Measurements from ENCODE around the gene BMP7. TPM values are rescaled to one million over a fixed set of nuclear protein-coding genes. Genes with fewer than 3 reads are reported as not detected.
"Not testable (repeated sequence)": the region's sequence is repeated elsewhere in the genome, so short reads cannot be mapped to it uniquely, and the experiment has no call there.

BMP7 gene
- polyA plus RNA-seq, 4 donors = 0.92 to 3.4 TPM; not detected in 2

DNA sequence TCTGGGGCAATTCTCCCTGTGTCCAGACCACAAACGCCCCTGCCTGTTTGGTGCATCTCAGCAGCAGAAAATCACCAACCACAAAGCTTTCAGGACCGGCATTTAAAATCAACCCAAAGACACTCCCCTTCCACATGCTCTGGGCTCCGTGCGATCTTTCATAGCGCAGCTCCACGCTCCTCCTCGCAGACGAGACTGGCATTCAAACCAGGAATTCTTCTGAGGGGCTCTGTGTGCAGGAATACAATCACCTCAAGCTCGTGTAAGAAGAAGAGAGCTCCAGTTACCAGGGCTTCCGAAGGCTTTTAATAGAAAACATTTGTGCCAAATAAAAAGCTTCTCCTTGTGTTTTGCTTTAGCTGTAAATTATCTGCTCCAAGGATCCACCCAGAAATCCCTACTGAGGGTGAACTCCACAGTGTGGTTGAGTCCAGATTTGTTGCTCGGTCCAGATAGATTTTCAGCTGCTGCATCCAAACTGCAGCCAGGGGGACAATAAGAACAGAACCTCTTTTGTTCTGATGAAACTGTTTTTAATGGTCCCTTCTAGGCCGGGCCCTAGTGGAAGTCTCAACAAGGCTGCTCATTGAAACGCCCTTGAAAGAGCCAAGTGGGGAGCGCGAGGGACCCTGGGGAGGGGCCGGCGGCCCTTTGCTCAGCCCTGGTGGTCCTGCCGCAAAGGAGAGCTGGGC lies 16.4 kb upstream of the BMP7 start:
- Histone ChIP-seq H3K4me3 (ENCODE audit: low read depth in 1 of 3, low read length in 3 of 3) (no peak overlapping the region), H3K4me1 (ENCODE audit: control insufficient read depth in 3 of 3, insufficient read depth in 2 of 3, low read depth in 1 of 3, low read length in 2 of 3) (no peaks in the 10 kb centered on the region), H3K36me3 (ENCODE audit: control insufficient read depth in 3 of 3, insufficient read depth in 2 of 3, low read depth in 1 of 3, low read length in 3 of 3) (no peaks in the 10 kb centered on the region), H3K9me3 (ENCODE audit: control insufficient read depth in 2 of 2, insufficient read depth in 1 of 2, low read depth in 1 of 2, low read length in 1 of 2) (no peaks in the 10 kb centered on the region), H3K27me3 (ENCODE audit: control insufficient read depth in 3 of 3, insufficient read depth in 3 of 3, low read length in 3 of 3) (peaks cover 0 to 8% (median 3%) of the 10 kb centered on the region in 3 donors), H3K27ac (ENCODE audit: low read depth in 1 of 3, low read length in 2 of 3) (no peak overlapping the region)
- 43 to 55% (median 48%) methylated on average over 18 of the region's 18 CpGs for WGBS, 3 donors
- DNase-seq (no peak), FAIRE-seq (no peak)

DNA sequence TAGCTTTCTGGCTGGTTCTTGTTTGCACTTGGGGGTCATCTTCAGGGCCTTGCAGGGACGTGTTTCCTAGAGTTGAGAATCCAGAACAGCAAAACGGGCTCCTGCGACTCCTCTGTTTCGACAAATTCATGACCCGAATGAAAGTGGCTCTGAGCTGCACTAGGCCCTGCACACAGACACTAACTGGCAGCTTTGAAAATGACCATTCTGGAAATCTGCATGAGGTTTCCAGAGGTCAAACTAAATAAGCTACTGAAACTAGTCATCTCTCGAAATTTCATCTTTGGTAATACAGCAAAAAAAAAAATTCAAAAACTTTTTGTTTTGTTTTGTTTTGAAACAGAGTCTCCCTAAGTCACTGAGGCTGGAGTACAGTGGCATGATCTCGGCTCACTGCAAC lies 15.5 kb upstream of the BMP7 start:
- WGBS, 3 donors = 62 to 78% (median 71%) methylated on average over 7 of the region's 7 CpGs
- H3K27ac ChIP-seq (ENCODE audit: low read depth in 1 of 3, low read length in 2 of 3) = no peak overlapping the region
- H3K4me1 ChIP-seq (ENCODE audit: control insufficient read depth in 3 of 3, insufficient read depth in 2 of 3, low read depth in 1 of 3, low read length in 2 of 3) = no peaks in the 10 kb centered on the region
- H3K4me3 ChIP-seq (ENCODE audit: low read depth in 1 of 3, low read length in 3 of 3) = no peak overlapping the region
- FAIRE-seq (no peak), DNase-seq (no peak)
- no peaks in the 10 kb centered on the region for H3K9me3 ChIP-seq (ENCODE audit: control insufficient read depth in 2 of 2, insufficient read depth in 1 of 2, low read depth in 1 of 2, low read length in 1 of 2)
- H3K27me3 ChIP-seq (ENCODE audit: control insufficient read depth in 3 of 3, insufficient read depth in 3 of 3, low read length in 3 of 3) = peaks cover 0 to 8% (median 3%) of the 10 kb centered on the region in 3 donors
- H3K36me3 ChIP-seq (ENCODE audit: control insufficient read depth in 3 of 3, insufficient read depth in 2 of 3, low read depth in 1 of 3, low read length in 3 of 3) = no peaks in the 10 kb centered on the region

DNA sequence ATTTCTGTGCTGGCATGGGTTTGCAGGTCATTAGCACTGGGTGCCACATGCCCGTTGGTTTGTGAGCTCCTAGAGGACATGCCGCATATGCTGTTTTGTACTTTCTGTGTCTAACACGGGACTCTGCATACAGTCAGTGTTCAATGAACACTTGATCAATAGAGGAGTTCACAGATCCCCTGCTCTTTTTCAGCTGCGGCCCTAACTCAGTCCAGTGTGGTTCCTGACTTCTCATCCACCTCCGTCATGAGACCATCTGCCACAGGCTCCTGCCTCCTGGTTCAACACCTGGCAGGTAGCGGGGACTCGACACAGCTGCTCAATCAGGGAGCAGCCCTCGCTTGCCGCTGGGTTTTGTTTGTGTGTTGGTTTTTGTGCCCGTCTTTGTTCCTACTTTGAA lies 13.8 kb upstream of the BMP7 start:
- Histone ChIP-seq H3K36me3 (ENCODE audit: control insufficient read depth in 3 of 3, insufficient read depth in 2 of 3, low read depth in 1 of 3, low read length in 3 of 3) (no peaks in the 10 kb centered on the region), H3K27ac (ENCODE audit: low read depth in 1 of 3, low read length in 2 of 3) (no peak overlapping the region), H3K27me3 (ENCODE audit: control insufficient read depth in 3 of 3, insufficient read depth in 3 of 3, low read length in 3 of 3) (peaks cover 0 to 8% (median 3%) of the 10 kb centered on the region in 3 donors), H3K9me3 (ENCODE audit: control insufficient read depth in 2 of 2, insufficient read depth in 1 of 2, low read depth in 1 of 2, low read length in 1 of 2) (no peaks in the 10 kb centered on the region), H3K4me1 (ENCODE audit: control insufficient read depth in 3 of 3, insufficient read depth in 2 of 3, low read depth in 1 of 3, low read length in 2 of 3) (no peaks in the 10 kb centered on the region), H3K4me3 (ENCODE audit: low read depth in 1 of 3, low read length in 3 of 3) (no peak overlapping the region)
- WGBS, 3 donors = 80 to 85% (median 80%) methylated on average over 10 of the region's 10 CpGs
- FAIRE-seq (no peak), DNase-seq (no peak)

DNA sequence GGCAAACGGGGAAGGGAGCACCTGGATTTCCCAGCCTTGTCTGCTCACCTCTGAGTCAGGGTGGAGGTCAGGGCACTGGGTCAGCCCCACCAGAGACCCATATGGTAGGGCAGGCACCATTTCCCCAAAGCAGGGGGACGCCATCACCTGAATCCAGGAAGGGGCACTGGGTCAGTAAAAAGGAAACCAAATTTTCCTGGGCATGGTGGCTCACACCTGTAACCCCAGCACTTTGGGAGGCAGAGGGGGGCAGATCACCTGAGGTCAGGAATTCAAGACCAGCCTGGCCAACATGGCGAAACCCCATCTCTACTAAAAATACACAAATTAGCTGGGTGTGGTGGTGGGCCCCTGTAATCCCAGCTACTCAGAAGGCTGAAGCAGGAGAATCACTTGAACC lies 13.1 kb upstream of the BMP7 start:
- H3K36me3 ChIP-seq (ENCODE audit: control insufficient read depth in 3 of 3, insufficient read depth in 2 of 3, low read depth in 1 of 3, low read length in 3 of 3); DNase-seq; H3K4me1 ChIP-seq (ENCODE audit: control insufficient read depth in 3 of 3, insufficient read depth in 2 of 3, low read depth in 1 of 3, low read length in 2 of 3); H3K27me3 ChIP-seq (ENCODE audit: control insufficient read depth in 3 of 3, insufficient read depth in 3 of 3, low read length in 3 of 3); H3K4me3 ChIP-seq (ENCODE audit: low read depth in 1 of 3, low read length in 3 of 3); H3K9me3 ChIP-seq (ENCODE audit: control insufficient read depth in 2 of 2, insufficient read depth in 1 of 2, low read depth in 1 of 2, low read length in 1 of 2); FAIRE-seq; H3K27ac ChIP-seq (ENCODE audit: low read depth in 1 of 3, low read length in 2 of 3): not testable (repeated sequence)
- whole genome bisulfite sequencing, 3 donors = 77 to 85% (median 84%) methylated on average over 3 of the region's 3 CpGs

DNA sequence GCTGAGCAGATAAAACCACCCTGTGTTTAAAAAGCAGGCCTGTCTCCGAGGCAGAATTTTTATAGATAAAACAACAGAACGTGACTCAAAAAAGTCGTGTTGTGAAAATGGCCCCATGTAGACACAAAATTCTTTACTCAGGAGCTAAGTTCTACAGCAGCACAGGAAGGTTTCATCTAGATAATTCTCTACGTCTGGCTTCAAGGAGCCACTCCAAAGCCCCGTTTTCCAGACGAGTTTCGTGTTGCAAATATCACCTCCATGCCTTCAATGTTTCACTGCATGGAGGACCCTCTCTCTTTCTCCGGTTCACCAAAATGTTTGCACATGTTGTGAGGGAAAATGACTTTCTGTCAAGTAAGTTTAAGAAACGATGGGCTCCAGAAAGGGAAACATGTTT lies 12.0 kb upstream of the BMP7 start:
- 35 to 50% (median 46%) methylated on average over 9 of the region's 9 CpGs for WGBS, 3 donors
- Histone ChIP-seq H3K9me3 (ENCODE audit: control insufficient read depth in 2 of 2, insufficient read depth in 1 of 2, low read depth in 1 of 2, low read length in 1 of 2) (no peaks in the 10 kb centered on the region), H3K27me3 (ENCODE audit: control insufficient read depth in 3 of 3, insufficient read depth in 3 of 3, low read length in 3 of 3) (peaks cover 0 to 4% (median 0%) of the 10 kb centered on the region in 3 donors), H3K36me3 (ENCODE audit: control insufficient read depth in 3 of 3, insufficient read depth in 2 of 3, low read depth in 1 of 3, low read length in 3 of 3) (no peaks in the 10 kb centered on the region), H3K4me3 (ENCODE audit: low read depth in 1 of 3, low read length in 3 of 3) (no peak overlapping the region), H3K4me1 (ENCODE audit: control insufficient read depth in 3 of 3, insufficient read depth in 2 of 3, low read depth in 1 of 3, low read length in 2 of 3) (no peaks in the 10 kb centered on the region), H3K27ac (ENCODE audit: low read depth in 1 of 3, low read length in 2 of 3) (no peak overlapping the region)
- no peak for FAIRE-seq
- no peak for DNase-seq

DNA sequence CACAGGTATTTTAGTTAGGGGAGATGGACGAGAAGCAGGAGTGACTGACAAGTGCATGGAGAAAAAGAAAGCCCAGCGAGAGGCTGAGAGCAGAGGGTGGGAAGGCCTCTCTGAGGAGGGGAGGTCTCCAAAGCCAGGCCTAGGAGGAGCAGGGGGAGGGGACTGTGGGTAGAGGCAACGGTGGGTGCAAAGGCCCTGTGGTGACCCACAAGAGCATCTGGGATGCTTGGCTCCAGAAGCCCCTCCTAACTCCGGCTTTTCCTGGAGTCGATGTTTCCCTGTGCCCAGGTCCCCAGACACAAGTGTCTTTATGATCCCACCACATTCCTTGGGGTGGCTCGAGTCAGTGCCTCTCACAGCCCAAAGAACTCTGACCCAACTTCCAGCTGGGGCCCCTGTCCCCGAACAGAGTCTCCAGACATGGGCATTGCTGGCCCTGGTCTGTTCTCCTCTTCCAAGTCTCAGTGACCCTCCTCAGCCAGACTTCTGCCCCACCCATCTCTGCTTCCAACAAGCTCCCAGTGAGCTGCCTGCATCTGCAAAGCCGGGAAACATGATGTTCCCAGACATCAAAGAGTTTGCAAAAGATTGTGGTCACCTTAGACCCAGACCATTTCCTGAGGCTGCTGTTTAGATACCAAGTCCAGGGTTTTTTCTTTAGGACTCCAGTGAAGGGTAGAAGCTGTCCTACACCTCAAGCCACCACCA lies 11.1 kb upstream of the BMP7 start:
- H3K27ac ChIP-seq (ENCODE audit: low read depth in 1 of 3, low read length in 2 of 3) = no peak overlapping the region
- H3K9me3 ChIP-seq (ENCODE audit: control insufficient read depth in 2 of 2, insufficient read depth in 1 of 2, low read depth in 1 of 2, low read length in 1 of 2) = no peaks in the 10 kb centered on the region
- H3K36me3 ChIP-seq (ENCODE audit: control insufficient read depth in 3 of 3, insufficient read depth in 2 of 3, low read depth in 1 of 3, low read length in 3 of 3) = no peaks in the 10 kb centered on the region
- no peaks in the 10 kb centered on the region for H3K27me3 ChIP-seq (ENCODE audit: control insufficient read depth in 3 of 3, insufficient read depth in 3 of 3, low read length in 3 of 3)
- WGBS, 3 donors = 67 to 73% (median 69%) methylated on average over 7 to 8 of the region's 8 CpGs
- H3K4me3 ChIP-seq (ENCODE audit: low read depth in 1 of 3, low read length in 3 of 3) = no peak overlapping the region
- FAIRE-seq (no peak), DNase-seq (no peak)
- H3K4me1 ChIP-seq (ENCODE audit: control insufficient read depth in 3 of 3, insufficient read depth in 2 of 3, low read depth in 1 of 3, low read length in 2 of 3) = no peaks in the 10 kb centered on the region

DNA sequence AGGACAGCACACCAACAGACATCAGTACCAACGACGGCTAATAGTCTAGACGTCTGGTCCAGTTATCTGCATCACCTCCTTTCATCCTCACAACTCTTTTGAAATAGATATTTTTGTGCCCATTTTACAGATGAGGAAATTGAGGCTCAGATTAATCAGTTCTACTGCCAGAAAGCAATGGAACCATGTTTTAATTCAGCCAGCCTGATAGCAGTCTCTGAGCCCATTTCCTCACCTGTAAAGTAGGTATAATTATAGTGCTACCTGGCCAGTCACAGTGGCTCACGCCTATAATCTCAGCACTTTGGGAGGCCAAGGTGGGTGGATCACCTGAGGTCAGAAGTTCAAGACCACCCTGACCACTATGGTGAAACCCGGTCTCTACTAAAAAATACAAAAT lies 9.8 kb upstream of the BMP7 start:
- DNase-seq (no peak), FAIRE-seq (no peak)
- H3K27me3 ChIP-seq (ENCODE audit: control insufficient read depth in 3 of 3, insufficient read depth in 3 of 3, low read length in 3 of 3) = no peaks in the 10 kb centered on the region
- no peak overlapping the region for H3K27ac ChIP-seq (ENCODE audit: low read depth in 1 of 3, low read length in 2 of 3)
- H3K9me3 ChIP-seq (ENCODE audit: control insufficient read depth in 2 of 2, insufficient read depth in 1 of 2, low read depth in 1 of 2, low read length in 1 of 2) = no peaks in the 10 kb centered on the region
- 73 to 82% (median 80%) methylated on average over 5 of the region's 5 CpGs for WGBS, 3 donors
- no peaks in the 10 kb centered on the region for H3K4me1 ChIP-seq (ENCODE audit: control insufficient read depth in 3 of 3, insufficient read depth in 2 of 3, low read depth in 1 of 3, low read length in 2 of 3)
- H3K4me3 ChIP-seq (ENCODE audit: low read depth in 1 of 3, low read length in 3 of 3) = no peak overlapping the region
- no peaks in the 10 kb centered on the region for H3K36me3 ChIP-seq (ENCODE audit: control insufficient read depth in 3 of 3, insufficient read depth in 2 of 3, low read depth in 1 of 3, low read length in 3 of 3)

DNA sequence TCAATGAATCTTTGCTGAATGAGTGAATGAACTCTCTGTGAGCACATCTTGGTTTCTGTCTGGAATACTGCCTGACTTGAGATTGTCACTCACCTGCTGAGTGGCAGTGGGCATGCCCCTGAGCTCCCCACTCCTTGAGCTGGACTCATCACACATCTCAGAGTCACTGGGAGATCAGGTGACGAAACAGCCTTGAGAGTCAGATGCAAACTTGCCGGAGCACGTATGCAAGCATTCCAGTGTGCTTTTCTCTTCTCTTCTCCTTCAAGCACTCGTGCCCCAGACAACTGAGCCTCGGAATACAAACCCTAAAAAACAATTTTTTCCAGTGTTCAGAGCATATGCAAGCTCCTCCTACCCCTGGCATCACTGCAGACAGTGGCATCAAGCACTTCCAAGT lies 9.4 kb upstream of the BMP7 start:
- H3K4me3 ChIP-seq (ENCODE audit: low read depth in 1 of 3, low read length in 3 of 3) = no peak overlapping the region
- no peaks in the 10 kb centered on the region for H3K4me1 ChIP-seq (ENCODE audit: control insufficient read depth in 3 of 3, insufficient read depth in 2 of 3, low read depth in 1 of 3, low read length in 2 of 3)
- H3K9me3 ChIP-seq (ENCODE audit: control insufficient read depth in 2 of 2, insufficient read depth in 1 of 2, low read depth in 1 of 2, low read length in 1 of 2) = no peaks in the 10 kb centered on the region
- no peak for FAIRE-seq
- 60 to 71% (median 64%) methylated on average over 5 of the region's 5 CpGs for WGBS, 3 donors
- peaks cover 0 to under 1% (median 0%) of the 10 kb centered on the region in 3 donors for H3K27me3 ChIP-seq (ENCODE audit: control insufficient read depth in 3 of 3, insufficient read depth in 3 of 3, low read length in 3 of 3)
- H3K27ac ChIP-seq (ENCODE audit: low read depth in 1 of 3, low read length in 2 of 3) = no peak overlapping the region
- H3K36me3 ChIP-seq (ENCODE audit: control insufficient read depth in 3 of 3, insufficient read depth in 2 of 3, low read depth in 1 of 3, low read length in 3 of 3) = no peaks in the 10 kb centered on the region
- DNase-seq = no peak
